ENCODE data around the gene WNT7A.
A peak's percentile ranks its signal among the peaks of the same experiment; 100 is the strongest.

Gene WNT7A

DNA sequence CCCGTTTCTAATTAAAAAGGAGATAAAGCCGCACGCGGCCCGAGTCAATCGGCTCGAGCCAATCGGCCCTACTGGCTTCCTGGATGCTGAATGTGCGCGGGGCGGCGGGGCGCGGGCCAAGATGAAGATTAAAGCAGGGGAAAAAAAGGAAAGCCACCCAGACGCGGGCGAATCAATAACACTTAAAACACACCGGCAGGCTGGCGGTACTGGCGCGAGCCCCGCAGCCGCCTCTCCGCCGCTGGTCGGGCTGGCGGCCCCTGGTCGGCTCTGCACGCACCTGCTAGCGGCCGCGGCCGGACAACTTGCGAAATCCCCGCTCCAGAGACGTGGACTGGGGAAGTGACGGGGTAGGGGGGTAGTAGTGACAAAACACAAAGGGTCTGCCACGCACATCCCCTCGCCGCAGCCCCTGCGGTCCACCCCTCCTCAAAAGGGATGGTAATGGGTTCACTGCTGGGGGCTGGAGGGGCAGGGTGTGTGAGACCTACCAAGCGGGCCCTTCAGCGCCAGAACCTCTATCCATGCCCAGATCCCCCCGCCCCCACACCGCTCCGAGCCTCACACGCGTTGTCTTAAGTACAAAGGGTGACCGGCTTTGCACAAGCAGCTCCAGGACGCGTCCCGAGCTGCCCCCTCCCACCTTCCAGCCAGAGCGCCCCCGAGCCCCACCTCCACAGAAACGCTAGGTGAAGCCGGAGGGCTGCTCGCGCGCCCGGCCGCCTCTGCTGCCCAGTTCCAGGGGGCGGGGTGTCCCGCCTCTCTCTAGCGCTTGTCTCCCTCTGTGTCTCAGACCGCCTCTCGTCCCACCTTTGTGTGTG lies 1.4 kb downstream of the WNT7A start:
- peak; percentile 62 for DNase-seq (ENCODE audit: low spot score)
- H3K4me3 ChIP-seq, result peak overlapping the region; percentile 67
- TF ChIP-seq, protein P1, sequence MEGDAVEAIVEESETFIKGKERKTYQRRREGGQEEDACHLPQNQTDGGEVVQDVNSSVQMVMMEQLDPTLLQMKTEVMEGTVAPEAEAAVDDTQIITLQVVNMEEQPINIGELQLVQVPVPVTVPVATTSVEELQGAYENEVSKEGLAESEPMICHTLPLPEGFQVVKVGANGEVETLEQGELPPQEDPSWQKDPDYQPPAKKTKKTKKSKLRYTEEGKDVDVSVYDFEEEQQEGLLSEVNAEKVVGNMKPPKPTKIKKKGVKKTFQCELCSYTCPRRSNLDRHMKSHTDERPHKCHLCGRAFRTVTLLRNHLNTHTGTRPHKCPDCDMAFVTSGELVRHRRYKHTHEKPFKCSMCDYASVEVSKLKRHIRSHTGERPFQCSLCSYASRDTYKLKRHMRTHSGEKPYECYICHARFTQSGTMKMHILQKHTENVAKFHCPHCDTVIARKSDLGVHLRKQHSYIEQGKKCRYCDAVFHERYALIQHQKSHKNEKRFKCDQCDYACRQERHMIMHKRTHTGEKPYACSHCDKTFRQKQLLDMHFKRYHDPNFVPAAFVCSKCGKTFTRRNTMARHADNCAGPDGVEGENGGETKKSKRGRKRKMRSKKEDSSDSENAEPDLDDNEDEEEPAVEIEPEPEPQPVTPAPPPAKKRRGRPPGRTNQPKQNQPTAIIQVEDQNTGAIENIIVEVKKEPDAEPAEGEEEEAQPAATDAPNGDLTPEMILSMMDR (IDR thresholded peaks at IDR 0.05), result no peak
- no peak overlapping the region for H3K27ac ChIP-seq

DNA sequence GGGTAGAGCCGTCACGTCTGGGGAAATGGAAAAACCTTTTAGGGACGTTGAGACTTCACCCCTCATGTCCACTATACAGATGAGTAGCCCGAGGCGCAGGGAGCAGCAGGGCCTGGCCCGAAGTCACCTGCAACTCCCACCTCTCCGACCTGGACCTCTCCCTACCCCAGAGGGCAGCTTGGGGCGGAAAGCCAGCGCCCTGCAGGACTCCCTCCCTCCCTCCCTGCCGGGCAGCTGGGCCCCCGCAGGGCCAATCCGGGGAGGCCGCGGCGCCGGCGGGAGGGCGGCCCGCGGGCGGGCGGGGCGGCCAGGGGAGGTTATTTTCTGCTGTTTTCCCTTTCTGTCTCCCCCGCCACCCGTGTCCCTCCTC lies 2.0 kb downstream of the WNT7A start:
- peak; percentile 54 for DNase-seq (ENCODE audit: low spot score)
- TF ChIP-seq, protein P1 (IDR thresholded peaks at IDR 0.05), result no peak
- H3K27ac ChIP-seq, result no peak overlapping the region
- H3K4me3 ChIP-seq, result peak overlapping the region; percentile 67

DNA sequence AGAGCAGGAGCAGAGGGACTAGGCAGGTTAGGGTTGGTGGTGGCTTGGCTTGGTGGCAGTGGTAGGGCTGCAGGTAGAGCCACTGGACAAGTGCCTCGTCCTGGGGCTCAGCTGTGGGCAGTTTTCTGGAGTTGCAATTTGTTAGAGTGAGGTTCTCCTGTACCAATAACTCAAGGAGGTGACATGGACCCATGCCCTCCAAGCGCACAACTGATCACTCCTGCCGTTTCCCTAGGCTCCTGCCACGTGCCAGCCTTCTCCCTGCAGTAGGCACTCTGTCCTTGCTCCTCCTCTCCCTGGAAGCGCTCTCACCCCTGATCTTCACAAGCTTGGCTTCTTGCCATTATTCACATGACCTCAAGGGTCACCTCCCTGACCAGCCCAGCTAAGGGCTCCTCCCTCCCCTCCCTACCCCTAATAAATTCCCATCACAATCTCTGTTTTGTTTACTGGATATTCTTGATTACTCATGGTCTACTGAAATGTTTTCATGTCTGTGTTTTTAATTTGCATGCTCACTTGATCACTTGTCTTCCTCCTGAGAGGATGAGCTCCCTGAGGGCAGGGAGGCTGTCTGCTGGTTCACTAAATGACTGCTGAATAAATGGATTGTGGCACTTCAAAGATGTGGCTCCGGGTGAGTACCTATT lies 3.3 kb downstream of the WNT7A start:
- DNase-seq (ENCODE audit: low spot score), result no peak
- TF ChIP-seq, protein P1 (IDR thresholded peaks at IDR 0.05), result no peak
- no peak overlapping the region for H3K4me3 ChIP-seq
- H3K27ac ChIP-seq, result no peak overlapping the region

DNA sequence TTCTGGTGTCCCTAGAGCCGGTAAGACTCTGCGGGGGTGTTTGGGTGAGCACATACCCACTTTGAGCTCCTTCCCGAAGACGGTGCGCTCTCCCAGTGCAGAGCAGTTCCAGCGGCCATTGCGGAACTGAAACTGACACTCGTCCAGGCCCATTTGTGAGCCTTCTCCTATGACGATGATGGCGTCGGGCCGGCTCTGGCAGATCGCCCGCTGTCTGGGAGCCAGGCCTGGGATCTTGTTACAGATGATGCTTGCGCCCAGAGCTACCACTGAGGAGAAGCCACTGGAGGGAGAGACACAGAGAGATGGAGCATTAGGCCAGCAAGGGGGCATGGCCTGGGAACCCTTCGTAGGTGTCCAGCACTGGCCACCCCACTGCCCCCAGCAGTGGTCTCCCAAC lies 5.0 kb downstream of the WNT7A start:
- no peak for DNase-seq (ENCODE audit: low spot score)
- TF ChIP-seq, protein P1 (IDR thresholded peaks at IDR 0.05), result no peak
- Histone ChIP-seq H3K4me3 (no peak overlapping the region), H3K27ac (no peak overlapping the region)

DNA sequence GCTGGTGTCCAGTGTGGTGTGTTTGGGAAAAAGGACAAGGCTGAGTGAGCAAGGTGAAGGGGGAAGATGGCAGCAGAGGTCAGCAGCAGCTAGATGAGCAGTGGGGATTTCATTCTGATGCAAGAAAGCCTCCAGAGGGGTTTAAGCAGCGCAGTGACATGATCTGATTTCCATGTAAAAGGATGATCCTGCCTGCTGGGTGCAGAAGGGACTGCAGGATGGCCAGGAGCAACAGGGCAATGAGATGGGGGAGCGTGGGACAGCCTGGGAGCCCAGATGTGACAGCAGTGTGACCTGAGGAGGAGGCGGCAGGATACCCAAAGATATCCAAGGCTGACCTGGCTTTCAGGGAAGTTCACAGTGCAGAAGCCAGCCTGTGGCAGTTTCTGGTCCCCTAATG lies 6.1 kb downstream of the WNT7A start:
- no peak for DNase-seq (ENCODE audit: low spot score)
- H3K4me3 ChIP-seq, result no peak overlapping the region
- H3K27ac ChIP-seq, result no peak overlapping the region
- TF ChIP-seq, protein P1 (IDR thresholded peaks at IDR 0.05), result no peak

DNA sequence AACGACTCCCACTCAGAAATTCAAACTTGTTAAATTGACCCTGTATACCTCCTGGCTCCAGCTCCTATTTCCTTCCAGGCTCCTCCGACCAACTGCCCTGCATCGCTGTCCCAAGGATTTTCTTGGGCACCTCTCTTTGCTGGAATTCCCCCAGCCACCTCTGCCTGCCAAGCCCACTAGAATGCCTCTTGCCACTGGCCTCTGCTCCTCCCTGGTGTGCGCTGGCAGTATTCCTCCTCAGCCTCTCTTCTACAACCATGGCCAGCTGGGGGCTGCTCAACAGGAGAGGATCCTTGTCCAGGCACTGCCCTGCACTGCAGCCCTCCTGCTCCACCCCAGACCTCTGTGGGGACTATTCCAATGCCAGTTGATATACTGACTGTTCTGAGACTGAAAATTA lies 7.4 kb downstream of the WNT7A start:
- DNase-seq (ENCODE audit: low spot score), result no peak
- TF ChIP-seq, protein P1 (IDR thresholded peaks at IDR 0.05), result no peak

GRCh38 chr3:13871791-13872190 lies 8.1 kb downstream of the WNT7A start:
- Histone ChIP-seq H3K4me3 (no peak overlapping the region), H3K27ac (no peak overlapping the region)
- TF ChIP-seq, protein P1 (IDR thresholded peaks at IDR 0.05), result no peak
- DNase-seq (ENCODE audit: low spot score), result no peak

More for the DNA sequence above, 7.4 kb downstream of the WNT7A start:
- Histone ChIP-seq H3K27ac (no peak overlapping the region), H3K4me3 (no peak overlapping the region)

Data from coronary artery (tissue), 2 donors.